Measurements from ENCODE around the gene LACTB.

The LACTB gene, protein sequence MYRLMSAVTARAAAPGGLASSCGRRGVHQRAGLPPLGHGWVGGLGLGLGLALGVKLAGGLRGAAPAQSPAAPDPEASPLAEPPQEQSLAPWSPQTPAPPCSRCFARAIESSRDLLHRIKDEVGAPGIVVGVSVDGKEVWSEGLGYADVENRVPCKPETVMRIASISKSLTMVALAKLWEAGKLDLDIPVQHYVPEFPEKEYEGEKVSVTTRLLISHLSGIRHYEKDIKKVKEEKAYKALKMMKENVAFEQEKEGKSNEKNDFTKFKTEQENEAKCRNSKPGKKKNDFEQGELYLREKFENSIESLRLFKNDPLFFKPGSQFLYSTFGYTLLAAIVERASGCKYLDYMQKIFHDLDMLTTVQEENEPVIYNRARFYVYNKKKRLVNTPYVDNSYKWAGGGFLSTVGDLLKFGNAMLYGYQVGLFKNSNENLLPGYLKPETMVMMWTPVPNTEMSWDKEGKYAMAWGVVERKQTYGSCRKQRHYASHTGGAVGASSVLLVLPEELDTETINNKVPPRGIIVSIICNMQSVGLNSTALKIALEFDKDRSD

DNA sequence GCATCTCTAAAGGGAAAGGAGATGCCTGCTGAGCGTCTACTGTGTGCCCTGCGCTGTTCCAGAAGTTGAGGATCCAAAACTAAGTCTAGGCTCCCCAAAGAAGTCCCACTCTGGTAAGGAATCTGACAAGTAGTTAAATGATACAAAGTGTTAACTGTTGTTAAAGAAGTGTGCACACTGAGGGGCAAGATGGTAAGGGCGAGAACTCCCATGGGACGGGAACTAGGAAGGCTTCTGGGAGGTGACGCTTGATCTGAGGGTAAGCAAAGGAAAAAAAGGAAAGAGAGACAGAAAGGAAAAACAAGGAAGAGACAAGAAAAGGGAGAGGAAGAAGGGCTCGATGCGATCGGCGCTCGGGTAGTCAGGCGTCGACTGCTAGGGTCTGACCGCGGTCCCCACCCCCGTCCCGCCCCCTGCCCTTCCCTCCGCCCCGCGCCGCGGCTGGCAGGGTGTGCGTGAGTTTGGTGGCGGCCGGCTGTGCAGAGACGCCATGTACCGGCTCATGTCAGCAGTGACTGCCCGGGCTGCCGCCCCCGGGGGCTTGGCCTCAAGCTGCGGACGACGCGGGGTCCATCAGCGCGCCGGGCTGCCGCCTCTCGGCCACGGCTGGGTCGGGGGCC lies at the start of gene LACTB:
Gene LACTB (plus strand): TSS at position 480 of the 620 bp plus-strand sequence. CDS start 11 bp downstream, at position 491.
- Histone ChIP-seq H3K4me3 (ENCODE audit: severe bottlenecking) (peak within 1 kb of the TSS; percentile 88), H3K4me1 (ENCODE audit: insufficient read depth, poor library complexity, severe bottlenecking) (peaks cover 4% of the 10 kb centered on the region), H3K9me3 (ENCODE audit: severe bottlenecking) (no peaks in the 10 kb centered on the region), H3K27me3 (ENCODE audit: insufficient read depth, poor library complexity, severe bottlenecking) (no peaks in the 10 kb centered on the region), H3K27ac (ENCODE audit: poor library complexity, severe bottlenecking) (peak within 1 kb of the TSS; percentile 45), H3K36me3 (ENCODE audit: low read depth) (peaks cover 4% of the 10 kb centered on the region; the same call in 1 of the 2 replicates)
- peak; percentile 91 for DNase-seq (ENCODE audit: low spot score)
- no peak for TF ChIP-seq CTCF (IDR thresholded peaks at IDR 0.05; ENCODE audit: poor library complexity, severe bottlenecking)
- ATAC-seq (ENCODE audit: low read depth), result peak; percentile 90

GRCh38 chr15:63072023-63072650 lies 49.5 kb upstream of the LACTB start:
- peaks cover 38% of the 10 kb centered on the region for H3K36me3 ChIP-seq (ENCODE audit: low read depth)
- DNase-seq (ENCODE audit: low spot score), result no peak

DNA sequence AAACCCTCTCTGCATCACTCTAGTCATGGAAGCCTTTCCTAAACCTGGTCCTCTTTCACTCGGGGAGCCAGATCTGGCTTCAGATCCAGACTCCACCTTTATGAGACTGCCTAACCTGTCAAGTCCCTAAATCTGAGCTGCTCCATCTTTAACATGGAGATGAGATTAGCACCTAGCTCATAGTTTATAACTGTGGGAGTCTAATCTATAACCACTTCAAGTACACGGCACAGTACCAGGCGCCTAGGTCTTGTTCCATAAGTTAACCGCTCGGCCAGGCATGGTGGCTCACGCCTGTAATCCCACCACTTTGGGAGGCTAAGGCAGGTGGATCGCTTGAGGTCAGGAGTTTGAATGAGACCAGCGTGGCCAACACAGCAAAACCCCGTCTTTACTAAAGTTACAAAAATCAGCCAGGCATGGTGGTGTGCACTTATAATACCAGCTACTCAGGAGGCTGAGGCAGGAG lies 48.8 kb upstream of the LACTB start:
- Histone ChIP-seq H3K27me3 (ENCODE audit: insufficient read depth, poor library complexity, severe bottlenecking) (no peaks in the 10 kb centered on the region), H3K4me1 (ENCODE audit: insufficient read depth, poor library complexity, severe bottlenecking) (no peaks in the 10 kb centered on the region)
- TF ChIP-seq CTCF (IDR thresholded peaks at IDR 0.05; ENCODE audit: poor library complexity, severe bottlenecking), result no peak

More at GRCh38 chr15:63072023-63072650, 49.5 kb upstream of the LACTB start:
- no peaks in the 10 kb centered on the region for H3K9me3 ChIP-seq (ENCODE audit: severe bottlenecking)
- H3K4me1 ChIP-seq (ENCODE audit: insufficient read depth, poor library complexity, severe bottlenecking), result no peaks in the 10 kb centered on the region
- no peak for ATAC-seq (ENCODE audit: low read depth)
- no peak overlapping the region for H3K4me3 ChIP-seq (ENCODE audit: severe bottlenecking)
- H3K27ac ChIP-seq (ENCODE audit: poor library complexity, severe bottlenecking), result no peak overlapping the region
- no peak for TF ChIP-seq CTCF (IDR thresholded peaks at IDR 0.05; ENCODE audit: poor library complexity, severe bottlenecking)
- no peaks in the 10 kb centered on the region for H3K27me3 ChIP-seq (ENCODE audit: insufficient read depth, poor library complexity, severe bottlenecking)

DNA sequence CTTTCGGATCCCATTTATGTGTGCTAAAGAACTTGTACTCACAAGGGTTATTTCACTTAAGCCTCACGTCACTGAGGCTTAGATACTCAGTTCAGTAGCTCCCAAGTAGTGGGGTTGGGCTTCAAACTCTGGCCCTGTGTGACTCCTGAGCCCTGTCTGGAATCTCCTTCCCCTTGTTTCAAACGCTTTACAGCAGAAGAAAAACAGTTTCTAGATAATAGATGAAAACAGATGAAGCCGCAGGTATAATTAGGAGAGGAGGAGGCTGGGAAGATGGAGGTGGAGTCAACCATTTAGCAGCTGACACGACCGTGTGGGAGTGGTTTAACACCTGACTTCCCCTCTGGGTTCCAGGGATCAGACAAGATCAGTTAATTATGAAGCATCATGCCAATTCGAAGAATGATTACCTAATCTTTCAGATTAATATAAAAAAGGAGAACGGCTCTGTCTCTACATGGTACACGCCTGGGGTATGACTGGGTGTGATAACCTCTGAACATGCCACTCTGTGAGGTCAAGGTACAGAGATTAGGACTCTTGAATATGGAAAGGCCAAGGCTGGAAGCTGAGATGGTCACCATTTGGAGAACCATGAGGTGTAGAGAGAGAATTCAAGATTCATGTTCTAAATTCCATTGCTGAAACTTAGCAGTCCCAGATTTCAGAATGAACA lies 48.0 kb upstream of the LACTB start:
- Histone ChIP-seq H3K4me3 (ENCODE audit: severe bottlenecking) (no peak overlapping the region), H3K36me3 (ENCODE audit: low read depth) (peaks cover 24% of the 10 kb centered on the region), H3K4me1 (ENCODE audit: insufficient read depth, poor library complexity, severe bottlenecking) (no peaks in the 10 kb centered on the region), H3K9me3 (ENCODE audit: severe bottlenecking) (no peaks in the 10 kb centered on the region), H3K27me3 (ENCODE audit: insufficient read depth, poor library complexity, severe bottlenecking) (no peaks in the 10 kb centered on the region), H3K27ac (ENCODE audit: poor library complexity, severe bottlenecking) (no peak overlapping the region)
- TF ChIP-seq CTCF (IDR thresholded peaks at IDR 0.05; ENCODE audit: poor library complexity, severe bottlenecking), result no peak
- ATAC-seq (ENCODE audit: low read depth) (no peak), DNase-seq (ENCODE audit: low spot score) (no peak)

More for the DNA sequence above, 48.8 kb upstream of the LACTB start:
- Histone ChIP-seq H3K36me3 (ENCODE audit: low read depth) (peaks cover 32% of the 10 kb centered on the region), H3K9me3 (ENCODE audit: severe bottlenecking) (no peaks in the 10 kb centered on the region), H3K27ac (ENCODE audit: poor library complexity, severe bottlenecking) (no peak overlapping the region), H3K4me3 (ENCODE audit: severe bottlenecking) (no peak overlapping the region)
- DNase-seq (ENCODE audit: low spot score) (no peak), ATAC-seq (ENCODE audit: low read depth) (peak; percentile 19; the same call in 2 of the 3 replicates)
